Measurements from ENCODE around the gene FIZ1.

FIZ1 gene

DNA sequence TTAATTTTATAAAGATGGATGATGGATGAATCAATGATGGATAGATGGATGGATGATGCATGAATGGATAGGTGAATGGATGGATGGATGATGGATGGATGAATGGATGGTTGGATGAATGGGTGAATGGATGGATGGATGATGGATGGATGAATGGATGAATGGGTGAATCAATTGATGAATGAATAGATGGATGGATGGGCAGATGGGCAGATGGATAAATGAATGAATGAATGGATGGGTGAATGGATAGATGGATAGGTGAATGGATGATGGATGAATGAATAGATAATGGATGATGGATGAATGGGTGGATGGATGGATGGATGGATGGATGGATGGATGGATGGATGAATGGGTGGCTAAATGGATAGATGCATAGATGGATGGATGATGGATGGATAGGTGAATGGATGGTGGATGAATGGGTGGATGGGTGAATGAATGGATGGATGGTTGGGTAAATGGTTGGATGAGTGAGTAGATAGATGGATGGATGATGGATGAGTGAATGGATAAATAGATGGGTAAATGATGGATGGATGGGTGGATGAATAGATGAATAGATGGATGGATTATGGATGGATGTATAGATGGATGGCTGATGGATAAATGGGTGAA lies 31.5 kb downstream of the FIZ1 start:
- no peak for DNase-seq

DNA sequence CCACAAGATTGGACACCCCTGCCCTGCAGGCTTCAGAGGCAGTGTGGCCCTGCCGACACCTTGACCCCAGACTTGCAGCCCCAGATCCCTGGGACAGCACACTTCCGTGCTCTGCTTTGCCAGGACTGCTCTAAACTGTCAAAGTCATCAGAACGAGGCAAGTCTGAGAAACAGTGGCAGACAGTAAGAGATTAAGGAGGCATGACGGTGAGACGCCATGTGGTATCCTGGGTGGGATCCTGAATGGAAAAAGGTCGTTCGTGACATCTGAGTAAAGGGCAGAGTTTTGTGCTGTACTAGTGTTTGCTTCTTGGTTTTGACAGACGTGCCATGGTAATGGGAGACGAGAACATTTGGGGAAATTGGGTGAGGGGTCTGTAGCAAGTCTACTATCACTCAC lies 32.5 kb downstream of the FIZ1 start:
- DNase-seq, result no peak

DNA sequence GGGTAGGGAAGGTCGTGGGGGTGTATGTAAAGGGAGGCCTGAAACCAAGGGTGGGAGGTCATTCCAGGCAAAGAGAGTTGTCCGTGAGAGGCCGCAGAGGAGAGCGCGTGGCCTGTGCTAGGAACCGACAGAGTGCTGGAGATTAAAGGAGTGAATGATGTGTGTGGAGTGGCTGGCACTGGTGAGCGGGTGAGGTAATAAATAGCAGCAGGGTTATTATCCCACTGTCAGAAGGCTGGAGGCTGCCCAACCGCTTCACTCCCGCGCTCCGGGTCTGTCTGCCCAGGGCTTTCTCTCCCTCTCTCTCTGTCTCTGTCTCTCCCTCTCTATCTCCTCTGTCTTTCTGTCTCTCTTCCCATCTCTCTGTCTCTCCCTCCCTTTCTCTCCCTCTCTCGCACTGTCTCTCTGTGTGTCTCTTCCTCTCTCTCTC lies 36.0 kb downstream of the FIZ1 start:
- DNase-seq, result peak; percentile 80

DNA sequence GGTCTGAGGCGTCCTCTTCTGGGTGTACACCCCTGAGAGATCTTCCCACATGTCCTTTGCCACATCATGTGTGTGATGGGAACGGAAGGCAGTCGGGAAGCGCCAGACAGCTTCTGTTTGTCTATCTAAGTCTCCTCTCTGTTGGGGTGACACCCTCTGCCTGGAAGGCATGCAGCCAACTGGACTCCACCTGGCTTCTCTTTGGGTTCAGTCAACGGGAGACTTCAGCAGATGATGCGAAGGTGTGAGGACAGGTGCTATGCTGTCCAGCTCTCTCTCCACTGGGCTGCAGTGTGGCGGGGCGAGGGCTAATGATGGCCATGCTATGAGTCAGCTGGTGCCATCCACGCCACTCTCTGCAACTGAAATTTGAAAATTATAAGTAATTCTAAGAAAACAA lies 39.6 kb downstream of the FIZ1 start:
- DNase-seq, result no peak

DNA sequence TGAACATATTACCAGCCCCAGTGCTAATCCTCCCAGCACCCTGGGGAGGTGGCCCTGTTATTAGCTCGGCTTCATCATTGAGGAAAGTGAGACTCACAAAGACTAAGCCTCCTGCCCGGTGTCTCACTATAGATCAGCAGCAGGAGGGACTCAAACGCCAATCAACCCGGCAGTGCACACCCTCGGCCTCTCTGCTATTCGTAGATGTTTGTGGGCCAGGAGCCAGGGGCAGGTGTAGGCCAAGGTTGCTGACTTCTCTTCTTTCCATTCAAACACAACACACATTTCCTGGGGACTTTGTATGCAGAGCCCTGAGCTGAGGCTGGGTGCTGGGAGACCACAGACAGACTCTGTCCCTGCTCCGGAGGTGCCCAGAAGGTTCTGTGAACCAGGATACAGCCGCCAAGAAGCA lies 44.6 kb downstream of the FIZ1 start:
- DNase-seq, result no peak

DNA sequence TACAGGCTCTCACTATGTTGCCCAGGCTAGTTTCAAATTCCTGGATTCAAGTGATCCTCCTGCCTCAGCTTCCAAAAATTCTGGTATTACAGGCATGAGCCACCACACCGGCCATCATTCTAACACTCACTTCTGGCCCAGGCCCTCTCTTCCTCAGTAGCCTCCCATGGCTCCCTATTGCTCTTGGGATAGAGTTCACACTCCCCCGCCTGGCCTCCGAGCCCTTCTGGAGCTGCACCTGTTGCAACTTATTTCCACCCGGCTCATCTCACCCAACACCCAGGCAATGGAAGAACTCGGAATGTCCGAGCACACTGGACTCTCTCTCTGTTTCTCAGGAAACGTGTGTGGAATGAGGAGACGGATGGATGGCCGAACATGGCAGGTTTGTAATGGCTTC lies 45.0 kb downstream of the FIZ1 start:
- no peak for DNase-seq

DNA sequence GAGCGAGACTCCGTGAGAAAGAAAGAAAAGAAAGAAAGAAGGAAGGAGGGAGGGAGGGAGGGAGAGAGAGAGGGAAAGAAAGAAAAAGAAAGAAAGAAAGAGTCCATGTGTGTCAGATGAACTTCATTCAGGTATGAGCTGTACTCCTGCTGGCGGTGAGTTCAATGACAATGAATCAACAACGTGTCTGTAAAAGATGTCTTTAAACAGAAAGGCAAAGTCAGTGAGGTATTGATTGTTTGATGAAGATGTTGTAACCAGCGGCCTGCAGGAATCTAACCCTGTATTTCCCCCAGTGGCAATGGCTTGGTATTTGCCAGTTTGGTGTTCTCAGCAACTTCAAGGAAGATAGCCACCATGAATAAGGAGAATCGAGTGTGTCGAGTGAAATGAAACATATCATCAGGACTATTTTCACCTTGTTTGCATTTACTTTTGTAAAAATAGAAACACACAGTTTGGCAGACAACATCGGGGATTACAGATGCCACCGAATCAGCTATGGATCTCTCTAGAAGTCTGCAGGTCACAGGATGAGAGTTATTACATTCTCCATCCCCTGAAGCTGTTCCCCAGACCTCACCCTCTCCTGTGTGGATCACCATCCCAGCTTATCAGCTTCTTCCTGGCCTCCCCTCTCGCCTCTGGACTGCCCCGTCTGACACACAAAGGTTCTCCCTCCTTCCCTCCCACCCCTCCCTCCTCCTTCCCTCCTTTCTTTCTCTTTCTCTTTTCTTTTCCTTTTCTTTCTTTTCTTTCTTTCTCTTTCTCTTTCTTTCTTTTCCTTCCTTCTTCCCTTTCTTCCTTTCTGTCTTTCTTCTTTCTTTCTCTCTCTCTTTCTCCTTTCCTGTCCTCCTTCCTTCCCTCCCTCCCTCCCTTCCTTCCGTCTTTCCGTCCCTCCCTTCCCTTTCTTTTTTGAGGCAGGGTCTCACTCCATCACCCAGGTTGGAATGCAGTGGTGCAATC lies 45.8 kb downstream of the FIZ1 start:
- no peak for DNase-seq

DNA sequence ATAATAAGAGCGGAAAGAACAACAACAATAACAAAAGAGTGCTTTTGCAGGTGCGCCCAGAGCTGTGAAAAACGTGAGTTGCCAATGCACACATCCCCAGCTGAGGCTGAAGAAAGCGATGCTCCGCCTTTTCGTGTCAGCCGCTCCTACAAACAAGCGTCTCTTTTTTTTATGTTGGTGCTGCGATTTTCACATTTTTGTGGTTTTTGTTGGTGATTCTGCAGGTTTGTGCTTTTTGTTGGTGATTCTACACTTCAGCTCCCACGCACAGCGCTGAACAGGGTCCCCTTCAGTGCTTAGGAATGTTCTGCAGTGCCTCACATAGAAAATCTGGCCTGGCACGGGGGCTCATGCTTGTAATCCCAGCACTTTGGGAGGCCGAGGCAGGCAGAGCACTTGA lies 46.7 kb downstream of the FIZ1 start:
- DNase-seq, result peak; percentile 58

DNA sequence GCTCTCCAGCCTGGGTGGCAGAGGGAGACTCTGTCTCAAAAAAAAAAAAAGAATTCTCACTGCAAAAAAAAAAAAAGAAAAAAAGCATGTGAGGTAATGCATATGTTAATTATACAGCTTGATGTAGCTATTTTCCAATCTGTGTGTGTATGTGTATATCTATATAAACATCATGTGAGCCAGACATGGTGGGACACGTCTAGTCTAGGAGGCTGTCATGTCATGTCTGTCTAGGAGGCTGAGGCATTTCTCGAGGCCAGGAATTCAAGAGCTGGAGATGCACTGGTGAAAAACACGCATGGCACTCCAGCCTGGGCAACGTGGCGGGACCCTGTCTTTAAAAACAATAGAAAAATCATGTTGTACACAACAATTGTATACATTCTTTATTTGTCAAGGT lies 47.1 kb downstream of the FIZ1 start:
- DNase-seq, result no peak

DNA sequence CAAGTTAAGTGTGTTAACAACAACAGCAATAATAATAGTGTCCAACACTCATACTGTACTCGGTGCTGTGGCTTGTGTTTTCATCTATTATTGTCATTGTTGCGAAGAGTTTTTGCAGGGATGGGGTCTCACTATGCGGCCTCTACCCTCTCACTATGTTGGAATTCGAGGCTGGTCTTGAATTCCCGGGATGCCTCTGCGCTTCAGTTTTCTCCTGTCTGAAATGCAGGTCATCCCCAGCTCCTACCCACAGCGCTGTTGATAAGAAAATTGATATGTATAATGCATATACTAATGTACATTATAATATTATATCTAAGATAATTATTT lies 49.0 kb downstream of the FIZ1 start:
- peak; percentile 22 for DNase-seq

DNA sequence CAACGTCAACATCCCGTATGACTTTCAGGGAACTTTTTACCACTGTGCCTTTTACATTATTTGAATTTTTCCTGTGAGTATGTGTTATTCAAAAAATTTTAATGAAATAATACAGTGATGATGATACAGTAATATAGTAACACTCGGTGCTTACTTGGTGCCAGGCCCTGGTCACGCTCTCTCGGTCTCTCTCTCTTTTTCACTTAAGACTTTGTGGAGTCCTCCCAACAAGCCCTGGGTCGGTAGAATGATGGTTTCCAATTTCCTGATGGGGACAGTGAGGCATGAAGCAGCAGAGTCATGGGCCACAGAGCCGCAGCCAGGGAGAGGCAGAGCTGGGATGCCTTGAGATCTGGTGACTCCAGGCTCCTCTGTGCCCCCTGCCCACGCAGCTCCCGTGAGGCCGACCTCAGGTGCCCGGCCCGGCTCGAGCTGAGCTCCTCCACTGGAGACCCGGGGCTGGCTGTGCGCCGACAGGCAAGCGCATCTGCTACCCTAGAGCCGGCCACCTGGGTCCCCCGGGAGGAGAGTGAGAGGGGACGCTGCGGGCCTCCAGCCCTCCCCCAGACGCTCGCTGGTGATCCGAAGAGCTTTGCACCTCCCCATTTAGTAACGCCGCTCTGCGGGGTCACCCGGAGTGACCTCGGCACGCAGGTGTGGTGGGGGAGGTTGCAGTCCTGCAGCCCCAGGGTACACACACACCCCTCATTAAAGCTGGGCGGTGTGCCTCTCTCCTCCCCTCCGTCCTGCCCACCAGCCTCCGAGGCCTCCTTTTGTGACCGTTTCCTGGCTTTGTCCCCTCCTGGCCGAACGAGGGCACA lies 49.6 kb downstream of the FIZ1 start:
- DNase-seq, result peak; percentile 87

DNA sequence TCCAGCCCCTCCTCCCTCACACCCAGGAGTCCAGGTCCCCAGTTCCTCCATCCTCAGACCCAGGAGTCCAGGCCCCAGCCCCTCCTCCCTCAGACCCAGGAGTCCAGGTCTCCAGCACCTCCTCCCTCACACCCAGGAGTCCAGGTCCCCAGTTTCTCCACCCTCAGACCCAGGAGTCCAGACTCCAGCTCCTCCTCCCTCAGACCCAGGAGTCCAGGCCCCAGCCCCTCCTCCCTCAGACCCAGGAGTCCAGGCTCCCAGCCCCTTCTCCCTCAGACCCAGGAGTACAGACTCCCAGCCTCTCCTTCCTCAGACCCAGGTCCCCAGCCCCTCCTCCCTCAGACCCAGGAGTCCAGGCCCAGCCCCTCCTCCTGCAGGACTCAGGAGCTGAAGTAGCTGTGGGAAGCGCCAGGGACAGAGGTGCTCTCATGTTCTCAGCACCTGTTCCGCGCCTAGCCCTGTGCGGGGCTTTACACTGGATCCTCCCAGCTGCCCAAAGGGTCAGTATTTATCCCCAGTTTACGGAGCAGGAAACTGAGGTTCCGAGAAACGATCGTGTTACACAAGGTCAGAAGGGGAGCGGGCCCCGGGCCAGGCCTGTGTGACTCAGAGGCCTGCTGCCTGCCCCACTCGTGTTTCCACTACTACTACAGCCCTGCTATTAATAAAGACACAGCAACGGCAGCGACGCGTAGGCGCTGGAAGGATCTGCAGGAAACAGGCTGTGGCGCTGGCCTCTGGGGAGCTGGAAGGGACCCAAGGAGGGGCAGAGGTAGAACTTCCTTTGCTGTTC lies 52.3 kb downstream of the FIZ1 start:
- no peak for DNase-seq

DNA sequence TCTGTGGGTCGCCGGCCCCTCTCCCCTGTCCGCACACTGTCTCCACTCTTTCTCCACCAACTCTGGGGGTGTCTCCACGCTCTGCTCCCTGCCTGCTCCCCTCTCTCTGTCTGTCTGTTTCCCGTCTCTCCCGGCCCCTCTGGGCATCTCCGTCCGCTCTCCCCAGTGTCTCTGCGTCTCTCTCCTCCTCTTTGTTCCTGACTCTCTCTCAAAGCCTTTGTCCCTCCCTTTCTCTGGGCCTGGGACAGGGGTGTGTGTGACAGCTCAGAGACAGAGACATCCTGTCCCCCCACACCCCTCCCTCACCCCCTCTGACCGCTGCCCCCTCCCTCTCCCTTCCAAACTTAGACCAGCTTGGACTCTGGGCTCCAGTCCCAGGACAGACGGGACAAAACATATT lies 53.3 kb downstream of the FIZ1 start:
- DNase-seq, result no peak

DNA sequence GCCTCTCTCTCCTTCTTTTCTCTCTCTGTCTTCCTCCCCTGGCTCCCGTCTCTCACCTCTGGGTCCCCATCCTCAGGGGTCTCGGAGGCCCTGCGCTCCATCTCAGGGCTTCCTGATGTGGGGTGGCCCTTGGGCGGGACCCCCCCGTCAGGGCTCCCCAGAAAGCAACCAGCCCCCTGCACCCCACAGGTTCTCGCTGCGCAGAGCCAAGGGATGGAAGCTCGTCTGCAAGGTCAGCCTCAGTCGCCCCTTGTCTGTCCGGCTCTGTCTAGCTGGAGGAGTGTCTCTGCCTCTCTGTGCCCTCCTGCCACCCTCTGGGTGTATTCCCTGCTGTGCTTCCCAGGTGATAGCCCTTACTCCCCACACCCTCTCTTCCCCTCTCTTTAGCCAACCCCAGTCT lies 53.9 kb downstream of the FIZ1 start, which contains the start of gene SBK3:
Gene SBK3, minus strand, starts transcription at position 101 of the 400 bp plus-strand sequence. Its CDS starts 0 bp downstream, at position 101.
- DNase-seq, result no peak

DNA sequence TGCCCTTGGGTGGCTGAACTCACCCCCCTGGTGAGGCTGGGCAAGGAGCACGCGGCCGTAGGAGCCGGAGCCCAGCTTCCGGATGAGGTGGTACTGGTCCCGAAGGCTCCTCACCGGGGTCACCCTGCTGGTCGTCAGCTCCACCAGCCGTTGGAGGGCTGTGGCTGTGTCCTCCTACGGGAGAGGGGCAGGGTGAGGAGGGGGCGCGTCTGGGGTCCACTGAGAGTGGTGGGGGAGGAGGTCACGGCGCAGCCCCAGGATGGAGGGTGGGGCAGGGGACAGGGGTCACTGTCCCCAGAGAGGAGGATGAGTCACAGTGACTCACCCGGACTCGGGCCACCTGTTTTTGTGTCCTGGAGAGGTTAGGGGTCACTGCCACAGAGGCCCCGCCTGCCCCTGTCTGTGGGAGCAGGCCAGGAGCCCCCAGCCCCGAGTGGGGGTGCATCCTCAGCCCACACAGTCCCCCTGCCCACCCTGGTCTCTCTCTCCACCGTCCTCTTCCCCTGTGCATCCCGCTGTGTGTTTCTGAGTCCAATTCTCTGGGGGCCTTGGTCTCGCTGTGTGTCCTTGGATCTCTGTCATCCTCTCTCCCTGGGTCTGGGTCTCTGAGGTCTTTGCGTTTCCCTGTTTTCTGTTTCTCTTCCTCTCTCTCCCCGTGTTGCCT lies 54.4 kb downstream of the FIZ1 start:
- DNase-seq, result no peak

DNA sequence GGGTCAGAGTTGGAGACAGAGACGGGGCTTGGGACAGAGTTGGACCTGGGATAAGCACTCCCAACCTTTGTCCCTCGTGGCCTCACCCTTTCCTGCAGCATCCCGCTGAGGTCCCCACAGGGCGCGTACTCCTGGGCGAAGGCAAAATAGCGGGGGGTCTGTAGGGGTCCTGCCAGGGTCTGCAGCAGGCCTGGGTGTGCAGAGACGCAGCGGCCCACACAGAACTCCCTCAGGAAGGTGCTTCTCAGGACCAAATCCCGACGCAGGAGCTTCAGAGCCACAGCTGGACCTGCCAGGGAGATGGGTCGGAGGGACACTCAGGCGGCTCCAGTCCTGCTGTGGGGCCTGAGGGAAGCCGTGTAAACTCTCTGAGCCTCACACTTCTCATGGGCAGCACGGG lies 55.3 kb downstream of the FIZ1 start:
- no peak for DNase-seq

DNA sequence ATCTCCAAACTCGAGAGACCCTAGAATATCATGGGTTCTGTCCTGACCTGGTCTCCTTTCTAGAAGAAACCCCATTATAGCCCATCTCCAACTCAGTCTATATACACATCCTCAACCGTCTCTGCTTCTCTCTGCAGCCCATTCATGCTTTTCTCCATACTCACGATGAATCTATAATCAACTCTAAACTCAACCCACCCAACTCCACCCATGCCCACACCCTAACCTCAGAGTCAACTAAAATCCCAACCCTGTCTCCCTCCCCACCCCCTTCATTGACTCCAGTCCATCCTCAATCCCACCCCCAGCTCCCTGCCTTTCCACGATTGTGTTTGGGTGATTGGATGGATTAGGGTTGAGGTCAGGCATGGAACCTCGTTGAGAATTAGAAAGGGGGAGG lies 55.8 kb downstream of the FIZ1 start:
- no peak for DNase-seq

DNA sequence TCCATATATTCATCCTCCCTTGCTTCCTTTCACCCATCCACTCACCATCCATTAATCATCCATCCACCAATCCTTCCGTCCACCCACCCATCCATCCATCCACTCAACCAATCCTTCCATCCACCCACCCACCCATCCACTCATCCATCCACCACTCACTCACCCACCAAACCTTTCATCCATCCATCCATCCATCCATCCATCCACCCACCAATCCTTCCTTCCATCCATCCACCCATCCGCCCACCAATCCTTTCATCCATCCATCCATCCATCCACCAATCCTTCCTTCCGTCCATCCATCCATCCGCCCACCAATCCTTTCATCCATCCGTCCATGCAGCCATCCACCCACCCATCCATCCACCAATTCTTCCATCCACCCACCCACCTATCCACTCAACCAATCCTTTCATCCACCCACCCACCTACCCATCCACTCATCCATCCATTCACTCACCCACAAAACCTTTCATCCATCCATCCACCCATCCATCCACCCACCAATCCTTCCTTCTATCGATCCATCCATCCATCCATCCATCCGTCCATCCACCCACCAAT lies 56.9 kb downstream of the FIZ1 start:
- no peak for DNase-seq
